Ovary (tissue), 9 donors: ENCODE data around the gene SUGCT. TPM values are rescaled to one million over a fixed set of nuclear protein-coding genes. Genes with fewer than 3 reads are reported as not detected.
"Not testable (repeated sequence)": the region's sequence is repeated elsewhere in the genome, so short reads cannot be mapped to it uniquely, and the experiment has no call there.

Experiments
- DNase-seq, 5 donors: peaks; one replicate each; pipeline ENCODE4 v3.0.0-alpha.2; 2019 to 2020
- H3K27ac ChIP-seq, 2 donors: fragments of 200-600 bp; one replicate each; pipeline versions ENCODE4 v1.5.1 to v1.8.0; 2019 to 2022
- H3K27me3 ChIP-seq: fragments of 200-600 bp; one replicate; pipeline ENCODE4 v1.8.0; 2022
- H3K36me3 ChIP-seq: fragments of 200-600 bp; sonication (generic); one replicate; pipeline ENCODE4 v1.5.1; 2019
- H3K4me1 ChIP-seq: one replicate; pipeline ENCODE4 v1.8.1; 2013; ENCODE audit warnings: mild to moderate bottlenecking, moderate library complexity; ENCODE audit not compliant: insufficient read depth
- H3K4me3 ChIP-seq: fragments of 200-600 bp; sonication (generic); one replicate; pipeline ENCODE4 v1.5.1; 2017
- H3K9me3 ChIP-seq, 2 donors: fragments of 200-600 bp in 1 of 2; sonication (generic) in 1 of 2; one replicate each; pipeline versions ENCODE4 v1.5.1 to v1.8.1; 2013 to 2019; ENCODE audit warnings: mild to moderate bottlenecking in 1 of 2, moderate library complexity in 1 of 2
- CTCF ChIP-seq, 3 donors: fragments of 450-650 bp in 2 of 3; fragments of 200-600 bp in 1 of 3; IDR thresholded peaks; one replicate each; pipeline versions ENCODE4 v1.5.1 to v1.8.0; 2016 to 2022; ENCODE audit warnings: antibody characterized with exemption in 3 of 3, mild to moderate bottlenecking in 1 of 3
- EP300 ChIP-seq: sonication (generic); formaldehyde crosslinking; IDR thresholded peaks from one replicate; pipeline ENCODE4 v1.6.1; 2017; ENCODE audit warnings: antibody characterized with exemption
- POLR2A ChIP-seq: fragments of 450-650 bp; IDR thresholded peaks from one replicate; pipeline ENCODE4 v1.6.1; 2017; ENCODE audit warnings: antibody characterized with exemption, mild to moderate bottlenecking, moderate library complexity
- WGBS, 3 donors: extraction: QIAGEN DNeasy Blood & Tissue Kit in 1 of 3; methylation state at CpG; one replicate each; pipeline versions ENCODE4 v1.1.5 to v1.1.7; 2013 to 2017; 5-methylcytosine and 5-hydroxymethylcytosine counted together
- intact Hi-C, 4 donors: fragments of 100-400 bp; cut with DNase I; formaldehyde crosslinking; loops; one replicate each; pipeline versions ENCODE4 v1.11.0 to v1.15.1; 2022 to 2023
- polyA plus RNA-seq, 2 donors: library from polyadenylated mRNA; stranded (reverse); fragments of 200-250 nt in 1 of 2; fragments of 350-450 nt in 1 of 2; fragmentation: Illumina TruSeq in 1 of 2; extraction: RNeasy Lipid Tissue Mini Kit (QIAGEN cat#74804) in 1 of 2; gene quantifications; one replicate each; pipeline ENCODE4 v1.2.3, GENCODE V29; 2013 to 2014
- total RNA-seq, 7 donors: library from RNA; depleted of rRNA in 2 of 7; stranded (reverse); fragments of >200 nt in 2 of 7; fragmentation: NEBNext Ultra II Directional in 3 of 7; extraction: Animal tissue kit (Norgen Biotek cat#: 25700) in 3 of 7; gene quantifications; one replicate each; pipeline versions ENCODE4 v1.1.0 to v1.2.4, GENCODE V29; 2016 to 2023
- donor health status: DM: no; HTN: no; CAD: no; lungs with moderate emphysema.
- donor health status: DM: no; HTN: no; CAD: no.
- donor health status: Bipolar disorder and iron deficiency.
- donor health status: DM: yes; HTN: yes; CAD: no.
- donor health status: DM: no; HTN: no; CAD: no.
- donor health status: DM: yes; HTN: yes; CAD: no.

Gene SUGCT
- total and polyA plus RNA-seq, 9 donors, result 3.4 to 9.3 (median 7.8) TPM

- 83 to 88% (median 87%) methylated on average over 15 of the region's 15 CpGs for WGBS, 3 donors
- TF ChIP-seq EP300 (no peak), POLR2A (no peak), CTCF (IDR thresholded peaks at IDR 0.05) (no peak)
- DNase-seq, result no peak
- Histone ChIP-seq H3K27ac (no peak overlapping the region), H3K27me3 (no peaks in the 10 kb centered on the region), H3K9me3 (no peaks in the 10 kb centered on the region), H3K4me3 (no peak overlapping the region), H3K4me1 (no peaks in the 10 kb centered on the region), H3K36me3 (no peaks in the 10 kb centered on the region)
- intact Hi-C loops, result no loop called here
Measured at GRCh38 chr7:40644454-40645188, 509.8 kb downstream of the SUGCT start.

GRCh38 chr7:40645197-40645596 lies 510.4 kb downstream of the SUGCT start:
- 93 to 95% (median 95%) methylated on average over 4 of the region's 4 CpGs for WGBS, 3 donors
- H3K4me3 ChIP-seq, result no peak overlapping the region
- intact Hi-C loops, result no loop called here
- no peak overlapping the region for H3K27ac ChIP-seq
- TF ChIP-seq EP300 (no peak), POLR2A (no peak), CTCF (IDR thresholded peaks at IDR 0.05) (no peak)
- H3K9me3 ChIP-seq, result no peaks in the 10 kb centered on the region
- no peaks in the 10 kb centered on the region for H3K4me1 ChIP-seq
- DNase-seq, result no peak
- no peaks in the 10 kb centered on the region for H3K36me3 ChIP-seq
- H3K27me3 ChIP-seq, result no peaks in the 10 kb centered on the region

- intact Hi-C loops, result no loop called here
- no peak for DNase-seq
- 72 to 77% (median 72%) methylated on average over 2 of the region's 2 CpGs for WGBS, 3 donors
- Histone ChIP-seq H3K4me3 (no peak overlapping the region), H3K36me3 (no peaks in the 10 kb centered on the region), H3K27me3 (no peaks in the 10 kb centered on the region), H3K9me3 (no peaks in the 10 kb centered on the region), H3K4me1 (no peaks in the 10 kb centered on the region), H3K27ac (no peak overlapping the region)
- TF ChIP-seq EP300 (no peak), CTCF (IDR thresholded peaks at IDR 0.05) (no peak), POLR2A (no peak)
Measured at GRCh38 chr7:40646717-40647116, 511.9 kb downstream of the SUGCT start.

- no peak overlapping the region for H3K4me3 ChIP-seq
- H3K27me3 ChIP-seq, result no peaks in the 10 kb centered on the region
- H3K36me3 ChIP-seq, result no peaks in the 10 kb centered on the region
- H3K4me1 ChIP-seq, result no peaks in the 10 kb centered on the region
- TF ChIP-seq POLR2A, result no peak
- no peak for DNase-seq
- H3K27ac ChIP-seq, result no peak overlapping the region
- intact Hi-C loops, result no loop called here
- 97 to 99% (median 97%) methylated on average over 5 of the region's 5 CpGs for WGBS, 3 donors
- H3K9me3 ChIP-seq, result no peaks in the 10 kb centered on the region
Measured at GRCh38 chr7:40647719-40648118, 512.9 kb downstream of the SUGCT start.

GRCh38 chr7:40649247-40649646 lies 514.4 kb downstream of the SUGCT start:
- no peaks in the 10 kb centered on the region for H3K9me3 ChIP-seq
- H3K4me3 ChIP-seq, result no peak overlapping the region
- 85 to 93% (median 92%) methylated on average over 1 of the region's 1 CpG for WGBS, 3 donors
- TF ChIP-seq EP300 (no peak), CTCF (IDR thresholded peaks at IDR 0.05) (no peak), POLR2A (no peak)
- intact Hi-C loops, result no loop called here
- no peaks in the 10 kb centered on the region for H3K27me3 ChIP-seq
- DNase-seq, result no peak
- H3K27ac ChIP-seq, result no peak overlapping the region
- no peaks in the 10 kb centered on the region for H3K36me3 ChIP-seq
- no peaks in the 10 kb centered on the region for H3K4me1 ChIP-seq

GRCh38 chr7:40650903-40651302 lies 516.1 kb downstream of the SUGCT start:
- WGBS, 3 donors, result 93 to 97% (median 93%) methylated on average over 1 of the region's 1 CpG

More at GRCh38 chr7:40650903-40651302, 516.1 kb downstream of the SUGCT start:
- H3K4me1 ChIP-seq, DNase-seq, H3K4me3 ChIP-seq, intact Hi-C loops, H3K27ac ChIP-seq, H3K27me3 ChIP-seq, H3K36me3 ChIP-seq, H3K9me3 ChIP-seq: not testable (repeated sequence)
